NCI-H2227 (cell line): ENCODE results near the gene TRAPPC11.
"Not testable (repeated sequence)": the region's sequence is repeated elsewhere in the genome, so short reads cannot be mapped to it uniquely, and the experiment has no call there.

ENCODE experiments used
- DNase-seq: peaks from one replicate; lab custom pipeline; 2025; ENCODE audit not compliant: unreplicated experiment; lab: John Stamatoyannopoulos, UW

The TRAPPC11 gene

GRCh38 chr4:183718876-183719275, 59.8 kb downstream of the TRAPPC11 start:
- no peak for DNase-seq

GRCh38 chr4:183721207-183722081, 62.4 kb downstream of the TRAPPC11 start:
- DNase-seq: no peak

GRCh38 chr4:183722731-183723560, 63.9 kb downstream of the TRAPPC11 start:
- peak; percentile 54 for DNase-seq

- DNase-seq: no peak
Observed at GRCh38 chr4:183723561-183724228, 64.6 kb downstream of the TRAPPC11 start.

- not testable (repeated sequence) for DNase-seq
Observed at GRCh38 chr4:183725585-183725984, 66.5 kb downstream of the TRAPPC11 start.

- DNase-seq: no peak
Observed at GRCh38 chr4:183727482-183727881, 68.4 kb downstream of the TRAPPC11 start.

GRCh38 chr4:183728223-183729068, 69.4 kb downstream of the TRAPPC11 start:
- DNase-seq: no peak

GRCh38 chr4:183729069-183729406, 69.9 kb downstream of the TRAPPC11 start:
- DNase-seq: no peak

- no peak for DNase-seq
Observed at GRCh38 chr4:183729430-183730328, 70.6 kb downstream of the TRAPPC11 start.

GRCh38 chr4:183732296-183732695, 73.2 kb downstream of the TRAPPC11 start:
- DNase-seq: no peak

GRCh38 chr4:183733181-183733580, 74.1 kb downstream of the TRAPPC11 start:
- no peak for DNase-seq

GRCh38 chr4:183738081-183738673, 79.1 kb downstream of the TRAPPC11 start:
- DNase-seq: no peak

- no peak for DNase-seq
Observed at GRCh38 chr4:183738961-183739360, 79.9 kb downstream of the TRAPPC11 start.

GRCh38 chr4:183746305-183747229, 87.5 kb downstream of the TRAPPC11 start:
- no peak for DNase-seq

- DNase-seq: no peak
Observed at GRCh38 chr4:183747380-183747779, 88.3 kb downstream of the TRAPPC11 start.

GRCh38 chr4:183747931-183748670, 89.0 kb downstream of the TRAPPC11 start:
- no peak for DNase-seq

- no peak for DNase-seq
Observed at GRCh38 chr4:183751106-183751505, 92.0 kb downstream of the TRAPPC11 start.
